Measurements from ENCODE around the gene CLGN. TPM values are rescaled to one million over a fixed set of nuclear protein-coding genes. Genes with fewer than 3 reads are reported as not detected.
"Not testable (repeated sequence)": the region's sequence is repeated elsewhere in the genome, so short reads cannot be mapped to it uniquely, and the experiment has no call there.

Gene CLGN
- total RNA-seq, 1 donor from 2014 or later = 0.60 TPM

DNA sequence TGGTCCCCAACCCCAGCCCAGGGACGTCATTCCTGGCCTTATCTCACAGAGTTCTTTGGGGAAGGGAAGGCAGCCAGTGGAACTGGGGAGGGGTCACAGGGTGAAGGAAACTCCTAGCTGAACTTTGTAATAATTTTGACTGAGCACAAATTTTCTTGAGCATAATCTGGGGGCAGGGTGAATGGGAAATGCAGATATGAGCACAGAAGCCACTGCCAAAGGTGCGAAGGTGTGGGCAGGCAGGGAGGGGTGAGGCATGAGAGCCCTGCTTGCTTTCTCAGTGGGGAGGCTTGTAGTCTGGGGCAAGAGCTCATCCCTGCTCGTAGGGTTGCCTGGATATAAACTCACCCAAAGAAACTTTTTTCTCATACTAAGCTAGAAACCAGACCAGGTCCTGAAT, 35.7 kb upstream of the CLGN start:
- TF ChIP-seq, protein P1, sequence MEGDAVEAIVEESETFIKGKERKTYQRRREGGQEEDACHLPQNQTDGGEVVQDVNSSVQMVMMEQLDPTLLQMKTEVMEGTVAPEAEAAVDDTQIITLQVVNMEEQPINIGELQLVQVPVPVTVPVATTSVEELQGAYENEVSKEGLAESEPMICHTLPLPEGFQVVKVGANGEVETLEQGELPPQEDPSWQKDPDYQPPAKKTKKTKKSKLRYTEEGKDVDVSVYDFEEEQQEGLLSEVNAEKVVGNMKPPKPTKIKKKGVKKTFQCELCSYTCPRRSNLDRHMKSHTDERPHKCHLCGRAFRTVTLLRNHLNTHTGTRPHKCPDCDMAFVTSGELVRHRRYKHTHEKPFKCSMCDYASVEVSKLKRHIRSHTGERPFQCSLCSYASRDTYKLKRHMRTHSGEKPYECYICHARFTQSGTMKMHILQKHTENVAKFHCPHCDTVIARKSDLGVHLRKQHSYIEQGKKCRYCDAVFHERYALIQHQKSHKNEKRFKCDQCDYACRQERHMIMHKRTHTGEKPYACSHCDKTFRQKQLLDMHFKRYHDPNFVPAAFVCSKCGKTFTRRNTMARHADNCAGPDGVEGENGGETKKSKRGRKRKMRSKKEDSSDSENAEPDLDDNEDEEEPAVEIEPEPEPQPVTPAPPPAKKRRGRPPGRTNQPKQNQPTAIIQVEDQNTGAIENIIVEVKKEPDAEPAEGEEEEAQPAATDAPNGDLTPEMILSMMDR (IDR thresholded peaks at IDR 0.05) = no peak
- Mint-ChIP-seq H3K4me3 (ENCODE audit: unreplicated experiment) (no peak overlapping the region), H3K27ac (ENCODE audit: unreplicated experiment) (no peak overlapping the region), H3K9me3 (ENCODE audit: low read depth) (no peaks in the 10 kb centered on the region), H3K27me3 (ENCODE audit: low read depth) (peaks cover 28% of the 10 kb centered on the region), H3K4me1 (ENCODE audit: low read depth) (no peaks in the 10 kb centered on the region), H3K36me3 (ENCODE audit: low read depth) (no peaks in the 10 kb centered on the region)
- no peak for DNase-seq (ENCODE audit: low spot score)

DNA sequence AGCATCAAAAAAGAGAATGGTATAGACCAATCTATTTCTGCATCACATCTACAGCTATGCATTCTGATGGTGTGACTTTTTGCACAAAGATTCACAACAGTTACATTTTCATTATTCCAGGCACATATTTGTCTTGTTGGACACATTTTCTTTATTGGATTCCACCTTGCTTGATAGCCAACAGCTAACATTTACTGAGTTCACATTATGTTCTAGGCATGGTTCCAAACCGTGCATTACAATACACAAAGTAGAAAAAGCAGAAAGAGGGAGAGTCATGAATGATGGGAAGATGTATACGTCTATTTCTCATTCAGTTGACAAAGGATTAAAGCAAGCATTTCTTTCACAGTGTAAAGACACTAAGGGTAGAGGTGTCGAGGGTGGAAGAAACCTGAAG, 22.9 kb upstream of the CLGN start:
- no peak for DNase-seq (ENCODE audit: low spot score)
- peaks cover 7% of the 10 kb centered on the region for H3K9me3 Mint-ChIP-seq (ENCODE audit: low read depth)
- H3K4me1 Mint-ChIP-seq (ENCODE audit: low read depth) = no peaks in the 10 kb centered on the region
- peaks cover 4% of the 10 kb centered on the region for H3K36me3 Mint-ChIP-seq (ENCODE audit: low read depth)
- TF ChIP-seq, protein P1 (IDR thresholded peaks at IDR 0.05) = no peak
- no peak overlapping the region for H3K27ac Mint-ChIP-seq (ENCODE audit: unreplicated experiment)
- H3K4me3 Mint-ChIP-seq (ENCODE audit: unreplicated experiment) = no peak overlapping the region
- peaks cover 48% of the 10 kb centered on the region for H3K27me3 Mint-ChIP-seq (ENCODE audit: low read depth)

DNA sequence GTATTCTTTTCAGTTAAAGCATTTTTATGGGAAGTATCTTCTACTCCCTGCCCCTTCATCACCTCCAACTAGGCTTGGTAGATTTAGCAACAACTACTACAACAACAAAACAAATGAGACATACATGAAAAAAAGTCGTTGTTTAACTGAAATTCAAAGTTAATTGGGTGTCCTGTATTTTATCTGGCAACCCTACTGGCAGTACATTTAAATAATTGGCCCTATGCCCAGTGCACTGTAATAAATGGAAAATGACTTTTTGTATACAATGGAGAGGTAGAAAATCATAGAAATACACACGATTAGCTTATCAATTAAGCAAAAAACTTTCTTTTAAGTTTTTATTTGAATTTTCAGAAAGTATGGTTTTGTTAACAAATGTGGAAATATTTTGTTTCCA, 21.4 kb upstream of the CLGN start:
- Mint-ChIP-seq H3K27me3 (ENCODE audit: low read depth) (peaks cover 44% of the 10 kb centered on the region), H3K27ac (ENCODE audit: unreplicated experiment) (no peak overlapping the region), H3K36me3 (ENCODE audit: low read depth) (peaks cover 4% of the 10 kb centered on the region), H3K4me1 (ENCODE audit: low read depth) (no peaks in the 10 kb centered on the region), H3K9me3 (ENCODE audit: low read depth) (peaks cover 7% of the 10 kb centered on the region), H3K4me3 (ENCODE audit: unreplicated experiment) (no peak overlapping the region)
- TF ChIP-seq, protein P1 (IDR thresholded peaks at IDR 0.05) = no peak
- no peak for DNase-seq (ENCODE audit: low spot score)

DNA sequence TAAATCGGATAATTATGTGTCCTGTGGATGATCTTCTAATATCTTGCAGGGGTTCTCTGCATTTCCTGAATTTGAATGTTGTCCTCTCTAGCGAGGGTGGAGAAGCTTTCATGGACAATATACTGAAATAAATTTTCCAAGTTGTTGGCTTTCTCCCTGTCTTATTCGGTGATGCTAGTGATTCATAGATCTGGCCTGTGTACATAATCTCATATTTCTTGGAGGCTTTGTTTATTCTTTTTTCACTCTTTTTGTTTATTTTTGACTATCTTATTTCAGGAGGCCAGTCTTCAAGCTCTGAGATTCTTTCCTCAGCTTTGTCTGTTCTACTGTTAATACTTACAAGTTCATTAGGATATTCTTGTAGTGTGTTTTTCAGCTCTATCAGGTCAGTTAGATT, 20.7 kb upstream of the CLGN start:
- Mint-ChIP-seq H3K36me3 (ENCODE audit: low read depth) (peaks cover 4% of the 10 kb centered on the region), H3K4me1 (ENCODE audit: low read depth) (no peaks in the 10 kb centered on the region), H3K27me3 (ENCODE audit: low read depth) (peaks cover 40% of the 10 kb centered on the region), H3K4me3 (ENCODE audit: unreplicated experiment) (no peak overlapping the region), H3K27ac (ENCODE audit: unreplicated experiment) (no peak overlapping the region), H3K9me3 (ENCODE audit: low read depth) (peaks cover 7% of the 10 kb centered on the region)
- no peak for DNase-seq (ENCODE audit: low spot score)
- TF ChIP-seq, protein P1 (IDR thresholded peaks at IDR 0.05) = no peak

DNA sequence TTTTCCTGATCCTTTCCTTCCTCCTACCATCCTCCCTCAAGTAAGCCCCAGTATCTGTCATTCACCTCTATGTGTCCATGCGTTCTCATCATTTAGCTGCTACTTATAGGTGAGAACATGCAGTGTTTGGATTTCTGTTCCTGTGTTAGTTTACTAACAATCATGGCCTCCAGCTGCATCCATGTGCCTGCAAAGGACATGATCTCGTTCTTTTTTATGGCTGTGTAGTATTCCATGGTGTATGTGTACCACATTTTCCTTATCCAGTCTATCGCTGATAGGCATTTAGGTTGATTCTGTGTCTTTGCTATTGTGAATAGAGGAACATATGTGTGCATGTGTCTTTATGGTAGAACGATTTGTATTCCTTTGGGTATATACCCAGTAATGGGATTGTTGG, 16.9 kb upstream of the CLGN start:
- not testable (repeated sequence) for DNase-seq (ENCODE audit: low spot score); H3K36me3 Mint-ChIP-seq (ENCODE audit: low read depth); H3K4me3 Mint-ChIP-seq (ENCODE audit: unreplicated experiment); H3K9me3 Mint-ChIP-seq (ENCODE audit: low read depth); H3K27ac Mint-ChIP-seq (ENCODE audit: unreplicated experiment); H3K4me1 Mint-ChIP-seq (ENCODE audit: low read depth)
- H3K27me3 Mint-ChIP-seq (ENCODE audit: low read depth) = peaks cover 34% of the 10 kb centered on the region

DNA sequence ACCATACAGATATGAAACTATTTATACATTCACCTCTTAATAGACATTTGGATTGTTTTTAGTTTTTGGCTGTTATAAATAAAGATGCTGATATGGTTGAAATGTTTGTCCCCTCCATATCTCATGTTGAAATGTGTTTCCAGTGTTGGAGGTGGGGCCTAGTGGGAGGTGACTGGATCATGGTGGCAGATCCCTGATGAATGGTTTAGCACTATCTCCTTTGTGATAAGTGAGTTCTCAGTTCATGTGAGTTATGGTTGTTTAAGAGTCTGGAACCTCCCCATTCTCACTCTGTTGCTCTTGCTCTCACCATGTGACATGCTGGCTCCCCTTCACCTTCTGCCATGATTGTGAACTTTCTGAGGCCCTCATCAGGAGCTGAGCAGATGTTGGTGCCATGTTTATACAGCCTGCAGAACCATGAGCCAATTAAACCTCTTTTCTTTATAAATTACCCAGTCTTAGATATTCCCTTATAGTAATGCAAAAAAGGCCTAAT, 12.2 kb upstream of the CLGN start:
- TF ChIP-seq, protein P1 (IDR thresholded peaks at IDR 0.05) = no peak
- Mint-ChIP-seq H3K27ac (ENCODE audit: unreplicated experiment) (no peak overlapping the region), H3K4me3 (ENCODE audit: unreplicated experiment) (no peak overlapping the region), H3K36me3 (ENCODE audit: low read depth) (no peaks in the 10 kb centered on the region), H3K4me1 (ENCODE audit: low read depth) (no peaks in the 10 kb centered on the region), H3K9me3 (ENCODE audit: low read depth) (no peaks in the 10 kb centered on the region), H3K27me3 (ENCODE audit: low read depth) (peaks cover 14% of the 10 kb centered on the region)
- DNase-seq (ENCODE audit: low spot score) = no peak
